GM18507 (cell line): ENCODE data around the gene TAOK1.
A peak's percentile ranks its signal among the peaks of the same experiment; 100 is the strongest.
"Not testable (repeated sequence)": the region's sequence is repeated elsewhere in the genome, so short reads cannot be mapped to it uniquely, and the experiment has no call there.

Experiments used
- DNase-seq: peaks from one replicate; pipeline ENCODE4 v3.0.0; 2011; ENCODE audit warnings: low read depth; ENCODE audit not compliant: insufficient read length; ENCODE audit errors: extremely low spot score
- FAIRE-seq: peaks from 2 replicates; lab custom pipeline; 2011; peaks lifted over from hg19 to GRCh38; lab: Jason Lieb, UNC

The TAOK1 gene

DNA sequence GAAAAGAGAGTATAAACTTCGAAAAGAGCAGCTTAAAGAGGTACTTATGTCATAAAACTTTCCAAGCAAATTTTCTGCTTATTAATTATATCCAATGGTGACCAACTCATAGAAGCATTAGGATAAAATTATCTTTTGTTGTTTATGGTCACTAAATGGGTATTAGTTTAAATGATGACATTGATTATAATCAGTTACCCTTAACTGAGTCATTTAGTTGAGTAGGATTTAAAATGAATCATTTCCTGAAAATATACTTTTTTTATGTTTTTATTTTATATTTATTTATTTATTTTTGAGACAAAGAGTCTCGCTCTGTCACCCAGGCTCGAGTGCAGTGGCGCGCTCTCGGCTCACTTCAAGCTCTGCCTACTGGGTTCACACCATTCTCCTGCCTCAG is 120.8 kb downstream of the TAOK1 start:
- FAIRE-seq (no peak), DNase-seq (no peak)

- no peak for FAIRE-seq
- no peak for DNase-seq
Measured at GRCh38 chr17:29514792-29515191, 124.6 kb downstream of the TAOK1 start.

GRCh38 chr17:29518359-29518758 is 128.2 kb downstream of the TAOK1 start:
- no peak for FAIRE-seq
- no peak for DNase-seq

DNA sequence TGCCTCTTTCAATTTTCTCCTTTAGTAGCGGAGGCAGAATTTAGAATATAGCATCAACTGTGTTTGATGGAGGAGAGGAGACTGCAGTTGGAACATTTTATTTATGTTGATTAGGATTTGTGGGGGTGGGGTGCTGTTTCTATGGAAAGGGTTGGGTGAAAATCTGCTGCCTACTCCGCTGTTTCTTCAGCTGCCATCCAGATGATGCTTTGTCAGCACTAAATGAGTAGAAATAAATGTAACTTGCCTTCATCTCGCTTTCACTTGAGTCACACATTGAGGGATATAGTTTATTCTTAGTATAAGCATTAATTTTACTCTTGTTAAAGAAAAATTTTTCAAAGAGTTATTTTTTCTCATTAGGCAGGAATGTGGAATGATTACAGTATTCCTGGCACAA is 134.5 kb downstream of the TAOK1 start:
- no peak for FAIRE-seq
- no peak for DNase-seq

- FAIRE-seq (no peak), DNase-seq (no peak)
Measured at GRCh38 chr17:29526322-29526721, 136.2 kb downstream of the TAOK1 start.

GRCh38 chr17:29533976-29534375 is 143.8 kb downstream of the TAOK1 start:
- DNase-seq, result no peak
- FAIRE-seq, result no peak

- FAIRE-seq, result no peak
Measured at GRCh38 chr17:29544066-29544465, 153.9 kb downstream of the TAOK1 start.

DNA sequence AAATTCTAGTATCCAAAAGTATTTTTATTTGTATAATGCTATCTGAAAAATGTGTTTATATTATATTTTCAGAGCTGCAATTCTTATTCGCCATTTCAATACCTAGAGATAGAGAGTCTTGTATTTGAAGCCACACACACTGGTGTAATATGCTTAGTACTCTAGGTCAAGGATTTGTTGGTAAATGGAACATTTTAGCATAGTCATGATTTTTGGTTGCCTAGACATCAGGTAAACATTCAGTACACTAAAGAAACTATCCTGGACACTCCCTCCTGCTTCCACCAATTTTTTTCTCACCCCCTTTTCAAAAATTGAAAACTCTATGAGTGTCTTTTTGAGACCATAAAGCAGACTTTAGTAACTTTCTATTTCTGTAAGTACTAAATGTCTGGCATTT is 155.9 kb downstream of the TAOK1 start:
- FAIRE-seq, result no peak
- no peak for DNase-seq

More at GRCh38 chr17:29544066-29544465, 153.9 kb downstream of the TAOK1 start:
- no peak for DNase-seq

GRCh38 chr17:29546830-29547229 is 156.7 kb downstream of the TAOK1 start:
- DNase-seq (no peak), FAIRE-seq (no peak)

DNA sequence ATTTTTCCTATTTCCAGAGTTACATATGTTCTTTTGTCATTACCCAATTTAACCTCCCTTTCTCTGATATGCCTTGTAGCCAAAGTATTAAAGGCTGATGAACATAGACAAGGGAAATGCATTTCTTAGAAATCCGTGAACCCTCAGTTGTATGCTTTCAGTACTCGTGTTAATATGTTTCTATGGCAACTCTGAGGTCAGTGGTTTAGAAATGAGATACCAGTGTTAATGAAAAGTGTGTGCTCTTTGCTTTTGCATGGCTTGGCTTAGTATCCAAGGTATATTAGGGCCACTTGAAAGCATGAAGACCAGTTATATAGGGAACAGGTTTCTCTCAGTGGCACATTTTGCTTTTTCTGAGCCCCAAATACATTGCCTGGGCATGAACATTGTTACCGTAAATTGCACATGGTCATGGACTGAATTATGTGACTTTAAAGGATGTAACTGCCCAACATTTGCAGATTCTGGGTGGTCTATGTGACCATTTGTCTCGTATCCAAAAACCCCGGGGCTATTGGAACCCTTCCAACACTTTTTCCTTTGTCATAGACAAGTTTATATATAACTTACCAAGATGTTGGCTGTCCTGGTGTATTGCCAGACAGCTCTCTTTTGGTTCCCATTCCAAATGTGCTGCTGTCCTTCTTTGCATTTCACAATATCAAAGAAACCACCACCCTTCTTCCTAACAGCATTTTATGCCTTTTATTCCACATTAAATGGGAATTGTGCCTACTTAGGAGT is 159.2 kb downstream of the TAOK1 start:
- FAIRE-seq (peak; percentile 80), DNase-seq (no peak)

GRCh38 chr17:29555840-29556239 is 165.7 kb downstream of the TAOK1 start:
- no peak for DNase-seq
- FAIRE-seq, result no peak

GRCh38 chr17:29557085-29557738 is 167.0 kb downstream of the TAOK1 start:
- no peak for FAIRE-seq
- DNase-seq, result no peak

- no peak for DNase-seq
- FAIRE-seq, result peak; percentile 74
Measured at GRCh38 chr17:29557739-29558116, 167.6 kb downstream of the TAOK1 start.

GRCh38 chr17:29558139-29558538 is 168.0 kb downstream of the TAOK1 start:
- not testable (repeated sequence) for FAIRE-seq, DNase-seq

GRCh38 chr17:29559640-29560039 is 169.5 kb downstream of the TAOK1 start:
- DNase-seq (no peak), FAIRE-seq (peak; percentile 21)

DNA sequence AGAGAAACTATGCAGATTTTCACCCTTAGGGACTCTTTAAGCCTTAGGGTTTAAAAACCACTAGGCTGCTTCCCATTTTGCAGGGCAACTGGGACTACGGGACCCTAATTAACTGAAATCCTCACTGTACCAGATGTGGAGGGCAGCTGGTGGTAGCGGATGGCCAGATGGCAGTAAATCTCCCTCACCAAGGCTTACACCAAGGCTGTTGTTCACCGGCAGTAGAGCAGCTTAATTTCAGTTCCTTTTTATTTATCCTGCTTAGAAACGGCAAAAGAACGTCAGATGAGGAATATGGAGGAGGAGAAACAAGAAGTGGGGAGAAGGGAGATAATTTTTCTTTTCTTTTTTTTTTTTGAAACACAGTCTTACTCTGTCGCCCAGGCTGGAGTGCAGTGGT is 170.2 kb downstream of the TAOK1 start:
- FAIRE-seq, result peak; percentile 82

DNA sequence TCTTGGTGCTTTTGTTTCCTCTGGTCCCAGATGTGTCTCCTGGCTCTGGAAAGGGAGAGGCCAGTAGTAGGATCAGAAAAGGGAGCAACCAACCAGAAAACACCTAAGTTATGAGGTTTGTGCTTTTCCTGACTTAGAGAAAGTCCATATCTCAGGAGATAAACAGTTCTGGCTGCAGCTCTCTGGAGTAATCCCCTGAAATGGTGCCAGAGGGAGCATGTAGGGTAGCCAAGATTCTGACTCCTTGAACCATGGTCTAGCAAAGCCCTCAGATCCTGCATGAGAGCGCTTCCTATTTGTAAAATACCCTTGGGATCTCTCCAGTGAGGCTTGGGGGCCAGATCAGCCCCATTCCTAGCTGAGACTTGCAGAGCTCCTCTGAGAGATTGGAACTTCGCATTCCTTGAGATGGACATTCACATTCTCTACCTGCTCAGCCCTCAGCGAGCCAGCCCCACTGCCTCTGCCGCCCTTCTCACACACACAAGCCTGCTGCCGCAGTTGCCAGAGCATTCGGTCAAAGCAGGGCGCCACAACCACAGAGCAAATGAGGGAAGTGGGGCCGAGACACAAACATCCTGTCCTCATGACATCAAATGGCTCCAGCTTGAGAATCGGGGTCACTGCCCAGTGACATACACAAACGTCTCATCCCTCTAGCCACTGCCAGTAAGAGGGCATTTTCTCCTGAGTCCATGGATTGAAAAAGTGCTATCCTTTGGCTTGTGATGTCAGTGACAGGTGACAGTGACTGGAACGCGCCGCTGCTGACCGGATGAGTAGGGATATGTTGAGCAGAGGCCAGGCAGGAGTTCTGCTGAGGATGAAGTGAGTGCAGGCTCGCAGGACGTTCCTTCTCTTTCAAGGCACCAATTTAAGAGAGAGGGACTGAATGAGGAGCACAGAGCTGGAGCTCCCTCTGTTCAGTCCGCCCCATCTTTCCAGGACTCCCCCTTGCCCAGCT is 171.7 kb downstream of the TAOK1 start:
- DNase-seq (no peak), FAIRE-seq (no peak)

More for the DNA sequence above, 170.2 kb downstream of the TAOK1 start:
- no peak for DNase-seq

DNA sequence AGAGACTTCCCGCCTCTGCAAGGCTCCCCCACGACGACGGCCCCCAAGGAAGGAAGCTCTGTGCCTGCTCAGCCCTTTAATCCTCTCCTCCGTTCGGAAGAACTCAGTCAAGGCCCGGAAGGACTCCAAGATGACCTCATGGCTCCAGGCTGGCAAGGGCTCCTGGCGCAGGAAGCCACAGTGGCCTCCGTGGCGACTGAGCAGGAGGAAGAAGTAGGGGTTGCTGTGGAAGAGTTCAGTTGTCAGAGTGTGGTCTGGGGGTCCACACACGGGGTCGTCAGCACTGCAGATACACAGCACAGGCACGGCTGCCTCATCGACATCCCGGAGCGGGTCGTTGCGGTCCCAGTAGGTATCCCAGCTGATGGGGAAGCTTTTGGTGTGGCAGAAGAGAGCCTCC is 172.5 kb downstream of the TAOK1 start:
- DNase-seq, result no peak
- FAIRE-seq, result no peak

DNA sequence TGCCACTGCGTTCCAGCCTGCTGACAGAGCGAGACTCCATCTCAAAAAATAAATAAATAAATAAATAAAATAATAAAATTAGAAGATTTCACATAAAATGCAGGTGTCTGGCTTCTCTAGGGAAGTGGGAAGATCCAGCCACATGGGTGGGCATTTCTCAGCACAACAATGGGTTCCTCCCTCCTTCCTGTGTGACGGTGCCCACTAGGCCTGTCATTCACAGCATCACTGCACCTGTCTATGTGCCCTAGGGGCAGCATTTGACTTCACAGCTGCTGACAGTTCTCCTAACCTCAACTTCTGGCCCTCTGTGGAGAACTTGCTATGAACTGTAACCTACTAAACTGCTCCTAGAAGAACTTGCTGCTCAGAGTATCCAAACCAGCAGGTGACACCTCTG is 173.7 kb downstream of the TAOK1 start:
- no peak for DNase-seq
- no peak for FAIRE-seq
